ENCODE measurements around the gene PCBP3.

The PCBP3 gene

GRCh38 chr21:45988366-45989347, 345.1 kb downstream of the PCBP3 start:
- no peak for DNase-seq

- no peak for DNase-seq
These were observed 346.0 kb downstream of the PCBP3 start for GRCh38 chr21:45989355-45990048.

GRCh38 chr21:45990049-45990711, 346.7 kb downstream of the PCBP3 start:
- no peak for DNase-seq

- no peak for DNase-seq
These were observed 347.4 kb downstream of the PCBP3 start for GRCh38 chr21:45990741-45991605.

GRCh38 chr21:45991606-45992300, 348.2 kb downstream of the PCBP3 start:
- DNase-seq: no peak

Data from central memory CD4-positive, alpha-beta T cell (primary cell).